SIG-M5 treated with dmso at 0.1 percent for 504 hours (cell line): Measurements from ENCODE around the gene MROH2A.

Experiments used
- DNase-seq: peaks from one replicate; lab custom pipeline; 2025; ENCODE audit not compliant: unreplicated experiment; lab: John Stamatoyannopoulos, UW

MROH2A gene

GRCh38 chr2:233761040-233761769 is 16.9 kb upstream of the MROH2A start:
- DNase-seq = no peak

DNA sequence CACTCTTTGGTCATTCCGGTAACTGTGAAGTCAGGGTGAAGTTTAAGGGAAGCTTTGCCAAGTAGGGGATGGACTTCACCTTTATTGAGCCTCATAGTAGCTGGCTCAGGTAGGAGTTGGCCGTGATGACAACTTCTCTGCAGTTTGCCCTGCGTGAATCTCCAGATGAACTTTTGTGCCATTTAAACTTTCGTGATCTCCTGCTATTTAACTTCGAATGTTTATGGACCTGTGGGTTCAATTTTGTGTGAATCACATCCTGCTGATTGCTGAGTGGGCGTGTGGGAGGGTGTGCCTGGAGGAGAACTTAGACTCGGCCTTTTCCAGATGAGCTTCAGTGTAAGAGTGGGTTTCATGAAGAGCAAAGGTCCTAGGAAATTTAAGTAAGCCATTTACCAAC is 13.9 kb upstream of the MROH2A start:
- DNase-seq = no peak

DNA sequence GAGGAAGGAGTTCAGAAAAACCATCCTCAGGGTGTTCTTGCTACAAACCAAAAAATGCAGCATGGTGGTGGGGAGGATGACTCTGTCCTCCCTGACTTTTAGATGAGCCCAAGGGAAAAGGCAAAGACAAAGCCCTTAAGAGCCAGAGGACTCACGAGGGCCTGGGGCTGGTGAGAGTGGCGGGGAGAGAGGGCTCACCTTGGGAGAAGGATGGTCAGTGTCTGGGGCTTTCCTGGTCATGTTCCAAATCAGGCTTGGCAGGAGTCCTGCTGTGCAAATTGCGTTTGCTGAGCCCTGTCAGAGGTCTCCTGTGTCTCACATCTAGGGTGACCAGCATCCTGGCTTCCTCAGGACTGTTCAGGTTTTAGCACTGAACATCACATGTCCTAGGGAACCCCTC is 13.4 kb upstream of the MROH2A start:
- DNase-seq = no peak

DNA sequence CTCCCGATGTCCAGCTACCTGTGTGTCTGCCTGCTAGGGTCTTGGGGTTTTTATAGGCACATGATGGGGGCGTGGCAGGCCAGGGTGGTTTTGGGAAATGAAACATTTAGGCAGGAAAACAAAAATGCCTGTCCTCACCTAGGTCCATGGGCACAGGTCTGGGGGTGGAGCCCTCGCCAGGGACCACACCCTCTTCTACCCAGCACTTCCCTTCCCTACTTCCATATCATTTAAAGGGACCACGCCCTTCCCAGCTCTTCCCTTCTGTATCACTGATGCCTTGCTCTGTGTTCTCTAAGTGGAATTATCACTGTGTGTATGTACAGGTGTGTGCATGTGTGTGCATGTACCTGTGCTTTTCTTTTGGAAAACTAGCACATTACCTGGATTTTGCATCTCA is 11.7 kb upstream of the MROH2A start:
- DNase-seq = no peak

DNA sequence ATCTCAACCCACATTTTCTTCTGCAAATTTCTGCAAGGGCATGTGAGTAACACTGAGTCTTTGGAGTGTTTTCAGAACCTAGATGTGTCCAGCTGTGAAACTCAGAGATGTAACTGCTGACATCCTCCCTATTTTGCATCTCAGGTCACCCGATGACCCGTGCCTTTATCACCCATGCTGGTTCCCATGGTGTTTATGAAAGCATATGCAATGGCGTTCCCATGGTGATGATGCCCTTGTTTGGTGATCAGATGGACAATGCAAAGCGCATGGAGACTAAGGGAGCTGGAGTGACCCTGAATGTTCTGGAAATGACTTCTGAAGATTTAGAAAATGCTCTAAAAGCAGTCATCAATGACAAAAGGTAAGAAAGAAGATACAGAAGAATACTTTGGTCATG is 10.1 kb upstream of the MROH2A start:
- DNase-seq = no peak

- DNase-seq = no peak
These were observed 8.9 kb upstream of the MROH2A start for GRCh38 chr2:233769260-233769659.

DNA sequence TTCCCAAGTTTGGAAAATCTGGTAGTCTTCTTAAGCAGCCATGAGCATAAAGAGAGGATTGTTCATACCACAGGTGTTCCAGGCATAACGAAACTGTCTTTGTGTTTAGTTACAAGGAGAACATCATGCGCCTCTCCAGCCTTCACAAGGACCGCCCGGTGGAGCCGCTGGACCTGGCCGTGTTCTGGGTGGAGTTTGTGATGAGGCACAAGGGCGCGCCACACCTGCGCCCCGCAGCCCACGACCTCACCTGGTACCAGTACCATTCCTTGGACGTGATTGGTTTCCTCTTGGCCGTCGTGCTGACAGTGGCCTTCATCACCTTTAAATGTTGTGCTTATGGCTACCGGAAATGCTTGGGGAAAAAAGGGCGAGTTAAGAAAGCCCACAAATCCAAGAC is 6.0 kb upstream of the MROH2A start:
- no peak for DNase-seq

DNA sequence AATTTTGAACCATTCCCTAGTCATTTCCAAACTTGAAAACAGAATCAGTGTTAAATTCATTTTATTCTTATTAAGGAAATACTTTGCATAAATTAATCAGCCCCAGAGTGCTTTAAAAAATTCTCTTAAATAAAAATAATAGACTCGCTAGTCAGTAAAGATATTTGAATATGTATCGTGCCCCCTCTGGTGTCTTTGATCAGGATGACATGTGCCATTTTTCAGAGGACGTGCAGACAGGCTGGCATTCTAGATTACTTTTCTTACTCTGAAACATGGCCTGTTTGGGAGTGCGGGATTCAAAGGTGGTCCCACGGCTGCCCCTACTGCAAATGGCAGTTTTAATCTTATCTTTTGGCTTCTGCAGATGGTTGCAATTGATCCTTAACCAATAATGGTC is 5.5 kb upstream of the MROH2A start:
- no peak for DNase-seq

DNA sequence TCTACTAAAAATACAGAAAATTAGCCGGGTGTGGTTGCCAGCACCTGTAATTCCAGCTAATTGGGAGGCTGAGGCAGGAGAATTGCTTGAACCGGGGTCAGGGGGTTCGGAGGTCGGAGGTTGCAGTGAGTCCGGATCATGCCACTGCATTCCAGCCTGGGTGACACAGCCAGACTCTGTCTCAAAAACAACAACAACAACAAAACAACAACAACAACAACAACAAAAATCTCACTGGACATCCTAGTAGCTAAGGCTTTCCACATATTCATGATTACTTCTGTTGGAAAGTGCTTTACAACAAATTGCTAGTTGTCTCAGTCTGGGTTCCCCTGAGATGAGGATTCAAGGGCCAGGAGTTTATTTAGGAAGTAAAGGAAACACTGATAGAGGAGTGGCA is 4.3 kb upstream of the MROH2A start:
- no peak for DNase-seq

GRCh38 chr2:233775414-233775813 is 2.7 kb upstream of the MROH2A start:
- DNase-seq = no peak

DNA sequence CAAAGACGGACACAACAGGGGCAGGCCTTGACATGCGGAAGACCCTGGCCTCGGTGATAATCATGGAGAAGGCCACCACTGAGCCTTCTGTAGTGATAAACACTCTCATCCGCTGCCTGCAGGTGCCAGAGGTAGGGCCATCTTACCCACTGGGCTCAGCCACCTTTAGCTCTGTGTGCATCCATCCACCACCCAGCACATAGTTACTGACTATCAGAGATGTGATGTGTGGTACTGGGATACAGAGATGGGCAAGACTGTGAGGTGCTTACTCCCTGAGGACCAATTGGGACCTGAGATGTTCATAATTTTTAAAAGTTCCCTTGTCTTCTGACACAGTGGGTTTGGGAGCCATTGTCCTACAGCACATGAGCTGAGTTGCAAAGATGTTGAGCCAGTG is 1.6 kb downstream of the MROH2A start:
- DNase-seq = no peak

DNA sequence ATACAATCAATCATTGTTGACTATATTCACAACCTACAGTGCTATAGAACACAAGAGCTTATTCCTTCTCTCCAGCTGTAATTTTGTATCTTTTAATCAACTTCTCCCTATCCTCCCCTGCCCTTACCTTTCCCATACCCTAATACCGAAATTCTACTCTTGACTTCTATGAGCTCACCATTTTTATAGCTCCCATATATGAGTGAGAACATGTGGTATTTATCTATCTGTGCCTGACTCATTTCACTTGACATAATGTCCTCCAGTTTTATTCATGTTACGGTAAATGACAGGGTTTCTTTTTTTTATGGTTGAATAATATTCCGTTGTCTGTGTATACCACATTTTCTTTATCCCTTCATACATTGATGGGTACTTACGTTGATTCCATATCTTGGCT is 2.6 kb downstream of the MROH2A start:
- DNase-seq = no peak

GRCh38 chr2:233789554-233789953 is 11.4 kb downstream of the MROH2A start:
- no peak for DNase-seq

DNA sequence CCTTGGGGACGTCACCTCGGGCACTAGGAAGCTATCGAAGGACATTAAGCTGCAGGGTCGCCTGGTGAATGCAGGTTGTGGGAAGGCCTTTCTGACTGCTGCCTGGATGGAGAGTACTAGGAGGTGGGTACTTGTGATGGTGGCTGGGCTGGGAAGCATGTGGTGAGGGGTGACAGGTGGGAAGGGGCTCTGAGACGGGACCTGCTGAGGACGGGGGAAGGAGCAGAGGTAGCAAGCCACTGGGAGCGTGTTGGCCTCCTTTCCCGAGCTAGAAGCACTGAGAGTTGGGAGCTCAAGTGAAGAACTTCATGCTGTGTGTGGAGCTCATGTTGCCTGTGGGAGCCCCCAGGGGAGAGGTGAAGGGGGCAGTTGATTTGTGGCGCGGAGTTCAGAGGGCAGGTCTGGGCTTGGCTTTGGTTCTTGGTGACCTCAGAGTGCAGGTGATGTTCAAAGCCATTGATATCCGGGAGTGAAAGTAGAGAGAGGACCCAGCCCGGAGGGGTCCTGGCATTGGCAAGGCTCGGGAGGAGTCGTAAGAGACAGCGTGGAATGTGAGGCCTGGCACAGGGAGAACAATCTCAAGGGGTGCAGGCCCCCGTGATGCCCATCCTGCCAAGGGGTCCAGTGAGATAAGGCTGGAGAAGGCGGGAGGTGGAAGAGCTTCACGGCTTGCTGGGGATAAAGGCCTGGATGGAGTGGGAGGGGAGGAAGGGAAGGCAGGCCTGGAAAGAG is 13.2 kb downstream of the MROH2A start:
- DNase-seq = no peak

DNA sequence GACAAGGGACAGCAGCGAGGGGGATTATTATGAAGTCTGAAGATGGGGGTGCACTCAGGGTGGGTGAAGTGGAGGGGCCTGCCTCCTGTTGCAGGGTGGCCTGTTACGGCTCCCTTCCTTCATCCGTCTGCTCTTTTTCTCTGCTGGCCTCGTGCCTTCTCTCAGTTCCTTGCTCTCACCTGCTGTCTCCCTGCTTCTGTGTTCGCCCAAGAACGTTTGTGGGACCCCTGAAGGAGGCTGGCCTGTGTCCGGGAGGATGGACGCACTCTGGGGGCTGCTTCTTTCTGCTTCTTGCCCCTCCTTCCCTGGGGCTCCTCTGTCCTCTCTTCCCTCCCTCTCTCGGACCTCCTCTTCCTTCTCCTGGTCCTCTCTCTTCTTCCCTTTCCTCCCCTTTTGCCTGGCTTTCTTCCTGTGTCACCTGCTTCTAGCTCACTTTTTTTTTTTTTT is 13.8 kb downstream of the MROH2A start:
- no peak for DNase-seq

GRCh38 chr2:233792720-233793119 is 14.6 kb downstream of the MROH2A start:
- no peak for DNase-seq

GRCh38 chr2:233793465-233794127 is 15.5 kb downstream of the MROH2A start:
- DNase-seq = no peak

DNA sequence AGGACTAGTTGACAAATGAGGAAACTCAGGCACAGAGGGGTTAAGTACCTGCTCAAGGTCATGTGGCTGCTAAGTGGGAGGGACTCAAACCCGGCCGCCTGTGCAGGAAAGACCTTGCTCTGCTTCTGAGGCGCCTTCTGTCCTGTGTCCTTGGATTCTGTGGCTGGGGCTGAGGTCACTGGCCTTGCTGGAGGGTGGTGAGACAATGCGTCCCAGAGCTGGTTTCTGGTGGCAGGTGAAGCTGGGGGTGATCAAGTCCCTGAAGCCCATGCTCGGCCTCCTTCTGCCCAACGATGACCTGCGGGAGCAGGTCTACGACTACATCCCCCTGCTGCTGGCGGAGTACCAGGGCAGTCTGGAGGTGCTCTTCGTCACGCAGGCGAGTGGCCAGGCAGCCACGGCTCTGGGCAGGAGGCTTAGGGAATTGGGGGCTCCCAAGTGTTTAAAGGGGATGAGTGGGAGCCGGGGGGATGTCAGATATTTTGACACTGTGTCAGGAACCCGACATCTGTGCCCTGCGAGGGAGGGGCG is 16.1 kb downstream of the MROH2A start:
- no peak for DNase-seq

DNA sequence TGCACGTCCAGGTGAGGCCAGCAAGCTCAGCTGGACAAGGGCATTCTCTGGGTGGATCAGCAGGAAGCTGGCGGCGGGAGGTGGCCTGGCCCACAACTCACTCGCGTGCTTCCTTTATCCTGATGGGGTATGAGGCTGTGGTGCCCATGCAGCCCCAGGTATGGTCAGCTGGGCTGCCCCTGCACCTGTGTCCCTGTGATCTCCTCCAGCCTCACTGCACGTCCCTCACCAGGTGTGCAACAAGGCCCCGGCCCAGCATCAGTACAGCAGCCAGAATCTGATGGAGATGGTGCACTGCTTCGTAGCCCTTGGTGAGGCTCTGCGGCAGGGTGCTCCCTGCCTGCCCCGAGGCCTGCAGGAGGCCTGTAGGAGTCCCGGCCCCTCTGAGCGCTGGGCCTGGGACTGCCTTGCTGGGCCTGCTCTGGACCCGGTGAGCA is 17.6 kb downstream of the MROH2A start:
- DNase-seq = no peak

DNA sequence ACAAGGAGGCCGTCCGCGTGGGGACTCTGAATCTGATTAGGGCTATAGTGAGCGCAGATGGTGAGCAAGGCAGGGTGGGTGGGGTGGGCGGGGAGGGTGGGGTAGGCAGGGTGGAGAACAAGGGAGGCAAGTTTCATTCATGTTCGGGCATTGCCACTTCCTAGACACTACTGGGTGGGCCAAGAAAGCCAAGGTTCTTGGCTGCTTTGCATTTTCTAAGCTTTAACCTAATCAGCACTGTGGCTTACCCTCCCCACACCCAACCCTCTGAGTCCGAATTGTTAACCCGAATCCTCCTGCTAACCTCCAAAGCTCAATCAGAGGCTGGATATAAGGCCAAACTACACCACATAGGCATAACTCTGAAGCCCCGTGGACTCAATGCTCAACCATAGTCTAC is 18.1 kb downstream of the MROH2A start:
- DNase-seq = no peak

DNA sequence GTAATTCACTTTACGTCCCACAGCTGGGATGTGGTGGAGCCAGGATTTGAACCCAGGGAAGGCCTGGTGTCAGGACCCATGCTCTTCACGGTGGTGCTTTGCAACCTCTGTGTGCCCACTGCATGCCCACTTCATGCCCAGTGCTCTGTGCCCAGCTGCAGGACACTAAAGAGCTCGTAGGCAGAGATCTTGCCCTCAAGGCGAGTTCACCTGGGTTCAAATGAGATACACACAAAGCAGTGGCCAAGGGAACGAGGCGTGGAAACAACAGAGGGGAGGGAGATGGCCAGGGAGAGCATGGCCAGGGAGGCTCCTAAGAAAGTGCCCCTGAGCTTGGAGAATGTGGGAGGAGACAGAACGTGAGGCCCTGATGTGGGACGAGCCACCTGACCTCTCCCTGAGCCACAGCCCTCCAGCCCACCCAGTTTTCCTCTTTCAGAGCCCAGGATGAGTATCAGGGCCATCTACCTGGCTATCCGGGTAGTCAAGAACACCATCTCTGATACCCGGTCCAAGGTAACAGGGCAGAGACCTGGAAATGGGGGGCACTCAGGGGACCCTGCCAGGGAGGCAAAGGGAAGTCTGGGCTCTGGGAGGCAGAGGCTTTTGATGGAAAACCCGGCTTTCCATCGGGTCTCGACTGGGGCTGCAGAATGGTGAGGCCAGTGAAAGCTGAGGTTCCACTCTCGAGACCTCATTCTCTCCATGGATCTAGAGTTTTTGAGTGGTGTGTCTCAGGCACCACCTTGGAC is 20.4 kb downstream of the MROH2A start:
- no peak for DNase-seq
